NCI-H446 treated with DMSO at 0.1 percent for 48 hours (cell line): ENCODE results near the gene NCAM2.
A peak's percentile ranks its signal among the peaks of the same experiment; 100 is the strongest.
"Not testable (repeated sequence)": the region's sequence is repeated elsewhere in the genome, so short reads cannot be mapped to it uniquely, and the experiment has no call there.

Source experiments
- DNase-seq: peaks from one replicate; lab custom pipeline; 2025; lab: John Stamatoyannopoulos, UW

Gene NCAM2

GRCh38 chr21:21324297-21324696 is 326.1 kb downstream of the NCAM2 start:
- no peak for DNase-seq

- no peak for DNase-seq
These were observed 334.3 kb downstream of the NCAM2 start for GRCh38 chr21:21332492-21332891.

- no peak for DNase-seq
These were observed 342.8 kb downstream of the NCAM2 start for GRCh38 chr21:21341041-21341440.

- DNase-seq, result no peak
These were observed 347.1 kb downstream of the NCAM2 start for GRCh38 chr21:21345296-21345695.

GRCh38 chr21:21345872-21346271 is 347.7 kb downstream of the NCAM2 start:
- no peak for DNase-seq

- DNase-seq, result no peak
These were observed 368.1 kb downstream of the NCAM2 start for GRCh38 chr21:21366277-21366676.

GRCh38 chr21:21367583-21367982 is 369.4 kb downstream of the NCAM2 start:
- DNase-seq, result no peak

- DNase-seq, result no peak
These were observed 375.8 kb downstream of the NCAM2 start for GRCh38 chr21:21373969-21374368.

- no peak for DNase-seq
These were observed 384.9 kb downstream of the NCAM2 start for GRCh38 chr21:21383126-21383525.

- no peak for DNase-seq
These were observed 386.8 kb downstream of the NCAM2 start for GRCh38 chr21:21384977-21385376.

- DNase-seq, result peak; percentile 4
These were observed 387.2 kb downstream of the NCAM2 start for GRCh38 chr21:21385404-21385803.

GRCh38 chr21:21387916-21388315 is 389.7 kb downstream of the NCAM2 start:
- DNase-seq, result peak; percentile 85

- no peak for DNase-seq
These were observed 395.9 kb downstream of the NCAM2 start for GRCh38 chr21:21394064-21394463.

- no peak for DNase-seq
These were observed 398.2 kb downstream of the NCAM2 start for GRCh38 chr21:21396424-21396823.

- no peak for DNase-seq
These were observed 399.3 kb downstream of the NCAM2 start for GRCh38 chr21:21397464-21397863.

- no peak for DNase-seq
These were observed 403.2 kb downstream of the NCAM2 start for GRCh38 chr21:21401444-21401843.

- DNase-seq, result not testable (repeated sequence)
These were observed 404.0 kb downstream of the NCAM2 start for GRCh38 chr21:21402187-21402586.

GRCh38 chr21:21404261-21404660 is 406.1 kb downstream of the NCAM2 start:
- DNase-seq, result not testable (repeated sequence)

GRCh38 chr21:21406921-21407320 is 408.7 kb downstream of the NCAM2 start:
- DNase-seq, result peak; percentile 87

GRCh38 chr21:21412096-21412495 is 413.9 kb downstream of the NCAM2 start:
- peak; percentile 19 for DNase-seq

GRCh38 chr21:21415741-21416140 is 417.5 kb downstream of the NCAM2 start:
- no peak for DNase-seq

GRCh38 chr21:21434944-21435343 is 436.7 kb downstream of the NCAM2 start:
- no peak for DNase-seq

- no peak for DNase-seq
These were observed 437.9 kb downstream of the NCAM2 start for GRCh38 chr21:21436012-21436534.

GRCh38 chr21:21439761-21440160 is 441.6 kb downstream of the NCAM2 start:
- no peak for DNase-seq

GRCh38 chr21:21457077-21457476 is 458.9 kb downstream of the NCAM2 start:
- DNase-seq, result no peak
